ENCODE results near the gene PPP1R13B.

The PPP1R13B gene

GRCh38 chr14:103880348-103881267, 33.2 kb upstream of the PPP1R13B start:
- peak; percentile 87 for DNase-seq (ENCODE audit: low read depth)

DNA sequence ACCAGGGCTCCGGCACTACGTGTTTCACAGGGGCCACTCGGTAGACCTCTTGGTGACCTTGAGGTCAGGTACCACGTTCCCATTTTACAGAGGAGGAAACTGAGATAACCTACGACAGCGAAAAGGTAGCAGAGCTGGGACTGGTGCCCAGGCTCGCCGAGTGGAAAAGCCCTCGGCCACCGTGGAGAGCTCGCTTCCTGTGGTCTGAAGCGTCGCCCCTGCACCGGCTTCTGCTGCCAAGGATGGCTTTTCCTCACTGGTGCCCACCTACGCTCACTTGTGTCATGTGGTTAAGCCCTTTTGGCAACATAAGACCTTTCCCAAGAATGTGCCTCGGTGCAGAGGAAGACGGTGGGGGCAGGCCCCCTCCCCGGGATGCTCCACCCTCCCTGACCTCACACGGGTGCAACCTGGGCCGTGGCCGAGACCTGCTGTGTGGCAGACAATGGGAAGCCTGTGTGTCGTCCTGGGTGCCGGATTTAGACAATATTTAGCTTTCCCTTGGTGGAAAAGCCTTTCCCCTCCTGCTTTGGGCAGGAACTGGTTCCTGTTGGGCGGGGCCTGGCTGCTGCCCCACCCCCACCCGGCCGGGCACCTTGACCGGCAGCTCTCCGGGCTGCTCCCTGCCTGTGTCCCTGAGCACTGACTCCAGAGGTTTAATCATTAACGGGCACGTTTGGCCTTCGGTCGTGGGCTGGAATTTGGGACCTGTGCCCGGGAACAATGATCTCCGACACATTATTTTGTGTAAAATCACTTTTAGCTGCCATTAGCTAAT, 32.4 kb upstream of the PPP1R13B start:
- DNase-seq (ENCODE audit: low read depth): no peak

- no peak for DNase-seq (ENCODE audit: low read depth)
These were observed 31.8 kb upstream of the PPP1R13B start for GRCh38 chr14:103879118-103879569.

- DNase-seq (ENCODE audit: low read depth): no peak
These were observed 30.8 kb upstream of the PPP1R13B start for GRCh38 chr14:103878180-103878579.

- no peak for DNase-seq (ENCODE audit: low read depth)
These were observed 27.6 kb upstream of the PPP1R13B start for GRCh38 chr14:103875010-103875409.

DNA sequence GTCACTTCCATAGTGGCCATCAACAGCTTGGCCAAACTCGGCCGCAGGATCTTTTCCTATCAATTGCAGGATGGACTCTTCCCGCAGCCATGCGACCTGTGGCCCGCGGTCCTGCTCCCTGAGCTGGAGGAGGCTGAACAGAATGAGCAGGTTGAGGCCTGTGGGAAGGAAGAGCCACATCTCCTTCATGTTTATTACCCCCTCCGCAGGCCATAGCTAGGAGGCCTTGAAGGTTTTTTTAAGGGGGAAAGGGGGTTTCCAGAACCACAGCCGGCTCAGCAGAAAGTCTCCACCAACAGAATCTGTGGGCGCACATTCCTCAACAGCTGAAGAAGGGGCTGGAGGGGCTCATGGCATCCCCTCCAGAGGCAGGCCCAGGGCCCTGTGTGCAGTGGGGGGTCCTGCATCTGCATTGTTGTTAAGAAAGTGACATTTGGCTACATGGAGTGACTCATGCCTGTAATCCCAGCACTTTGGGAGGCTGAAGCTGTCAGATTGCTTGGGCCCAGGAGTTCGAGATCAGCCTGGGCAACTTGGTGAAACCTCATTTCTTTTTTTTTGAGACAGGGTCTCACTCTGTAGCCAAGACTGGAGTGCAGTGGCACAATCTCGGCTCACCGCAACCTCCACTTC, 25.2 kb upstream of the PPP1R13B start:
- DNase-seq (ENCODE audit: low read depth): no peak

DNA sequence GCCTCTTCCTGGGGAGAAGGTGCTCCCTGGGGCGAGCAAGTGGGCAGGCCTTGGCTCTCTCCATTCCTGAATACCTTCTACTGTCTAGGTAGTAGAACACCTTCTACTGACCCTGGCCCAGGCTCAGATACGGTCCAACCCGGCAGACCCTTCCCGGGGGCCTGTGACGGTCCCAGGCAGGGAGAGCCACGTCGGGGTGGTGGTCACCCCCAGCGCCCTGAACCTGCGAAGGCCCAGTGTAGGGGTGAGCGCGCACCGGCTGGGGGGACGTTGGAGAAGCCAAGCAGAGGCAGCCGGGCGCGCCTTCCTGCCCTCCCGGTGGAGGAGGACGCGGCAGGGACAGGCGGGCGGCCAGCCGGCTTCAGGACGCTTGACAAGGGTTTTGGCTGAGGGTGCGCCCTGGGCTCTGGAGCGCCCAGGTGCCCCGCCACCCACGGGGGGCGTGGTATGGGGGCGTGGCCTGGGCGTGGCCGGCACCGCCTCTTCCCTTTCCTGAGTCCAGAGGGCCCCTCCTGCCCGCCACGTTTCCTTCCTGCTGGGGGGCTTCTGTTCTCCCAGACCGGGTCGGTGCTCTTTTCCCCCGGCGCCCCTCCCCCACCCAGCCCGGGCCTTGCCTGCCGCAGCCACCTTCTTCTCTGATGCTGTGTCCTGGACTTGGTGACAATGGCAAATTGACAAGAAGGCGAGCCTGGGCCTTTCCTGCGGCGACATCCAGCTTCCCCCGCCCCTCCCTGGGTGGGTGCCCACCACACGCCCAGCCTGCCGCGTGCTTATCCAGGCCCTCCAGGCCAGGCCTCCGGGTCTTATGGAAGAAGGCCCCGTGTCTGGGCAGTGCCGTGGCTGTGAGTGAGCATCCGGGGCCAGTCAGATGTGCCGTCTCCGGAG, 24.5 kb upstream of the PPP1R13B start:
- DNase-seq (ENCODE audit: low read depth): no peak

- no peak for DNase-seq (ENCODE audit: low read depth)
These were observed 23.7 kb upstream of the PPP1R13B start for GRCh38 chr14:103870891-103871595.

DNA sequence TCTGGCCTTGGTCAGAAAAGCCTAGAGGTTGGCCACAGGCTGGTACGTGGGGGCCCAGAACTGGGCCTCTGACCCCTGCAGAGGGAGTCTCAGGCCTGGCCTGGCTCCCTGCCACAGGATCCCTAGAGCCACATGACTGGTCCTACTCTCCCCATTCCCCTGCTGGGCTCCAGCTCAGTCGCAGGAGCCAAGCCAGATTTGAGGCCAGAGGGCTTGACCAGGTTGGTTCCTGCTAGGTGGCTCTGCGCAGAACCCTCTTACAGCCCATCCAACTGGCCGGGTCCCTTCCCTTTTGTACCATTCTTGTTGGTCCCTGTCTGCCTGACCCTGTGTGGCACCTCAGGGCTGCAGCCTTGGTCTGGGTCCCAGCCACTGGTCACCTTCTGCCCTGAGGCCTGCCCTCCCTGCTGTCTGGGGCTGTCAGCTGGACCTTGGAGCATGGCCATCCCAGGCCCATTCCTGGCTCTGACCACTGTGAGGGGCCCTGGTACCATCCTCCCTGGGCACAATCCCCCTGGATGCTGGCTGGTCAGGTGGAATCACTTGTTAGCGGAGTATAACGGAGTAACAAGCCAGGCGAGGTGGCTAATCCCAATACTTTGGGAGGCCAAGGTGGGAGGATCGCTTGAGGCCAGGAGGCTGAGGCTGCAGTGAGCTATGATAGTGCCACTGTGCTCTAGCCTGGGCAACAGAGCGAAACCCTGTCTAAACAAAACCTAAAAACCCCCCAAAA, 22.9 kb upstream of the PPP1R13B start:
- no peak for DNase-seq (ENCODE audit: low read depth)

GRCh38 chr14:103869406-103870143, 22.2 kb upstream of the PPP1R13B start:
- no peak for DNase-seq (ENCODE audit: low read depth)

- DNase-seq (ENCODE audit: low read depth): no peak
These were observed 21.0 kb upstream of the PPP1R13B start for GRCh38 chr14:103868242-103868897.

DNA sequence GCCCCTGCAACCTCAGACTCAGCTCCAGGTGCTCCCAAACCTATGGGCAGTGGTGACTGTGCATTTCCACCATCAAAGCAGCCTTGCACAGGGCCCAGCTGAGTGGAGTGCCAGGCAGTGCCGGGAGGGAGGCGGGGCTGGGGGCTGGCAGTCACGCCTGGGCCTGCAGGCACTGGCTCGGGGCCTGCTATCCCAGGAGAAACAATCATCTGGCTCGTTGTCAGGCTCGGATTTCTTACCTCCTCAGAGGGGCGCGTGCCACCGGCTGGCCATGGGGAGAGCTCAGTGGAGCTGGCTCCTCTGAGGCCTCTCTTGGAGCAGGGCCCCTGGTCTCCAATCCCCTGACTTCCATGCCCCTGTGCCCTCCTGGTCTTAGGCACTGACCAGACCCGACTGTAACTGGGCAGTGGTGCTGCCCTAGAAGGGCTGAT, 20.2 kb upstream of the PPP1R13B start:
- peak; percentile 49 for DNase-seq (ENCODE audit: low read depth)

DNA sequence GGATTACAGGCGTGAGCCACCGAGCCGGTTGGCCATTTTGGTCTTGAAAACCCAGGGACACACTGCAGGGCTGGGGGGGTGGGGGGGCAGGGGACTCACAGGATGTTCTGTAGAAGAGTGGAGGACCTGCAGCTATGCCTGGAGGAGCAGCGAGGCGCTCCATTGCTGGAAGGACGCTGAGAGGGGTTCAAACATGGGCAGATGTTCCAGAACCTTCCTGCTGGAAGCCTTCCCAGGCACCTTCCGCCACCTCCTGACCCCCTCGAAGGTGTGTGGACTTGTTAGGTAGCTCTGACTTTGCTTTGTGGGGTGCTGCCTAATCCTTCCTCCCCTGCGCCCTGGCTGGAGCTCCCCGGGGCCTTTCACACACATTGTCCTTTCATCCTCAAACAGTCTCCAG, 19.6 kb upstream of the PPP1R13B start:
- no peak for DNase-seq (ENCODE audit: low read depth)

DNA sequence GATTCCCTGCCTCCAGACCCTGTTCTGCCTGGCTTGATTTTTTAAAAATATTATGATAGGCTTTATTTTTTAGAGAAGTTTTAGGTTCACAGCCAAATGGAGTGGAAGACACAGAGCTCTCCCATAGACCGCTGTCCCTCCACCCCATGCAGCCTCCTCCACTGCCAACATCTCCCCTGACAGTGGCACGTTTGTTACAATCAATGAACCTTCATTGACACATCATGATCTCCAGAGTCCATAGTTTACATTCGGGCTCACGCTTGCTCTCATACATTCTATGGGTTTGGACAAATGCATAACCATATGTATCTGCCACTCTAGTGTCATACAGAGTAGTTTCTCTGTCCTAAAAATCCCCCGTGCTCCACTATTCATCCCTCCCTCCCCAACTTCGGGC, 15.9 kb upstream of the PPP1R13B start:
- no peak for DNase-seq (ENCODE audit: low read depth)

- DNase-seq (ENCODE audit: low read depth): peak; percentile 32
These were observed 15.0 kb upstream of the PPP1R13B start for GRCh38 chr14:103862393-103862782.

GRCh38 chr14:103861413-103862392, 14.3 kb upstream of the PPP1R13B start:
- DNase-seq (ENCODE audit: low read depth): no peak

DNA sequence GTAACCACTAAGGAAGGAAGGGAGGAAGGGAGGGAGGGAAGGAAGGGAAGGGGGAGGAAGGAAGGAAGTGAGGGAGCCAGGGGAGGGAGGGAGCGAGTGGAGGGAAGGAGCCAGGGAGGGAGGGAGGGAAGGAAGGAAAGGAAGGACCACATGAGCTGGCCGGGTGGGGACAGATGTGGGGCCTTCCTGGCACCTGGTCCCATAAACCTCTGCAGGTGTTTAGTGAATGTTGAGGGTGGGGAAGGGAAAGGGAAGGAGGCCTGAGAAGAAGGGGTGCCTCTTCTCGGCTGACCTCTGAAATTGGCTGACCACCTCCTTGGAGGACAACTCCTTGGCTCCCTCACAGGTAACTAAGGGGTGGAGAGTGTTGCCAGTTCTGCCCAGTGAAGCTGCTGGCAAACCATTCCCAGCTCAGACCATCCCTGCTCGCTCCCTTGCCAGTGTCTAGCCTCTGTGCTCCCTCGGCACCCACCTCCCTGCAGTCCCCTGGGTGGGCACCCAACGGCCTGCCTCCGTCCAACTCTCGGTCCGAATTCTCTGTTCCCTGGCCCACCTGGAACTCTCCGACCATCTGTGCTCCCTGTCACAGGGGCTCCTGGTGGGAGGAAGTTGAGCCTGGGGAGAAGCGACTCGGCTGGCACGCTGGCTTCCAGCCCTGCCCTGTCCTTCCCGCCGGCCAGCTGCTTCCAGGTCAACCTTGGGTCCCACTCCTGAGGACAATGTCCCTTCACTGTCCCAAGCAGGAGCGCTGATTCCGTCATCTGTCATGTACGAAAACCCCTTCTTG, 12.2 kb upstream of the PPP1R13B start:
- DNase-seq (ENCODE audit: low read depth): no peak
